HG03039 (cell line): ENCODE data around the gene MRGPRX2.

ENCODE experiments used
- ATAC-seq: cut with Tn5 transposase; IDR thresholded peaks from one replicate; pipeline ENCODE4 v1.9.1; 2021; ENCODE audit warnings: mild to moderate bottlenecking, moderate library complexity; ENCODE audit not compliant: unreplicated experiment

MRGPRX2 gene

GRCh38 chr11:19060629-19061028, at the start of gene MRGPRX2:
Gene MRGPRX2 (minus strand): TSS chr11:19060717. CDS start chr11:19056402, 4,315 bp downstream.
- no peak for ATAC-seq

GRCh38 chr11:19110295-19110694, 49.8 kb upstream of the MRGPRX2 start:
- ATAC-seq: no peak

DNA sequence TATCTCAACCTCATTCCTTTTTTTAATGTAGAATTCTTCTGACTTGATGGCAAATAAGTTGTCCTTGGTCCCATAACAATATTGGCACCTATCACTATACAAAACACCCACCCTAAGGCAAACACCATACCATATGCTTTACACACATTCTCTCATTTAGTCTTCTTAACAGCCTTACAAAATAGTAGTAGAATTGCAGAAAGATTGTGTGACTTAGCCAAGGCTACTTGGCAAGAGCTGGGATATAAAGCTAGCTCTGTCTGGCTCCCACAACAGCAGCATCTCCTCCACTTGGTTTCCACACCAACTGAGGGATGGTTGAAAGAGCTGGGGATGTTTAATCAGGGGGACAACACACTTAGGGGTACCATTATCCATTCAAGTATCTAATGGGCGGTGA, 46.6 kb upstream of the MRGPRX2 start:
- ATAC-seq: no peak

- ATAC-seq: no peak
Measured at GRCh38 chr11:19105011-19105410, 44.5 kb upstream of the MRGPRX2 start.

DNA sequence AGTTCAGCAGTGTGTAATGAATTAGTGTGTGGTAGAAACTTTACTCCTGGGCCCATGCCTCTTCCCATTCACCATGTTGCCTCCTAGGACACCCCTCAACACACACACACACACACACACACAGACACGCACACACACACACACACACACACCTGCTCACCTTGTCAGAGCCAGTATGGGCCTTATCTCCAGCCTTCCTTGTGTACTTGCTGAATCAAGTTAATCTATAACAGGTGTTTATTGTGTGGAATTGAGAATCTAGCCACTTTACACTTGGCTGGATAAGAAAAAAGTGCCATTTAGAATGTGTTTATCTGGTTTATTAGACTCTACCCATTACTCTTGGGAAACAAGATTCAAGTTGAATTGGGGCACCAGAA, 42.0 kb upstream of the MRGPRX2 start:
- ATAC-seq: no peak

DNA sequence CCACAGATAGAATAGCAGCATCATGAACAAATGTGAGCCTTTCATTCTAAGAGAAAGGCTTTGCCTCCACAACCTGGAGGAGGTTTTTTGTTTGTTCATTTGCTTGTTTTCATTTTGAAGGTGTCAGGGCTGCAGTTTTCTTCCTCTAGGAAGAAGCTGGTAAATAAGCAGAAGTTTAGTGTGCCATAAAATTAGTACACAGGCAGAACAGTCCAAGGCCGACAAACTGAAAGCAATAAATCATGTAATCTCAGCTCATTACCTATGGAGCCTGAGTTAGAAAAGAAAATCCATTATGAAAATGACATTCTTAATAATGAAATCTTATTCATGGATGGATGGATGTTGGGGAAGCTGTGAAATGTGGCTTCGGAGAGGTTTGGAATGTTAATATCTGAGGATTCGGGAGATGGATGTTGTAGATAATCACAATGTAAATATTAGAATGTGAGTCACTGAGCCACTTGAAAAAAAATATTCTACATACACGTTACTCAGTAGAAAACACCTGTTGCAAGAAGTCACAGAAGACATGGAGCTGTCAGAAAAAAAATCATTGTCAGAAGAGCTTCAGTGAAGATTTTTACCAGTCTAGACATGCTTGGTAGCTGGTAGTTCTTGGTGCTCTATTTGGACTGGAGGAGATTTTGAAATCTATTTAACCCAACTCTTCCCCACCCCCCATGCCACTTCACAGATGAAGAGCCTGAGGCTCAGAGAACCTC, 41.4 kb upstream of the MRGPRX2 start:
- ATAC-seq: no peak

DNA sequence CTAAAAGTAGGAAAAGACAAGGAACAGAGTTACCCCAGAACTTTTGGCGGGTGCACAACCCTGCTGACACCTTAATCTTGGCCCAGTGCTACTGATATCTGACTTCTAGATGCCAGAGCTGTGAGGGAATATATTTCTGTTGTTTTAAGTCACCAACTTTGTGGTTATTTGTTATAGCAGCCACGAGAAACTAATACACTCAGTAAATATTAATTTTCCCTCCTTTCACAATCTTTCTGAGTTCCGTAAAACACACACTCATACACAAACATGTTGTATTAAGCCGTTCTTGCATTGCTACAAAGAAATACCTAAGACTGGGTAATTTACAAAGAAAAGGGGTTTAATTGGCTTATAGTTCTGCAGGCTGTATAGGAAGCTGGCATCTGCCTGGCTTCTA, 40.4 kb upstream of the MRGPRX2 start:
- ATAC-seq: no peak

- no peak for ATAC-seq
Measured at GRCh38 chr11:19099093-19099492, 38.6 kb upstream of the MRGPRX2 start.

GRCh38 chr11:19094859-19095258, 34.3 kb upstream of the MRGPRX2 start:
- ATAC-seq: no peak

DNA sequence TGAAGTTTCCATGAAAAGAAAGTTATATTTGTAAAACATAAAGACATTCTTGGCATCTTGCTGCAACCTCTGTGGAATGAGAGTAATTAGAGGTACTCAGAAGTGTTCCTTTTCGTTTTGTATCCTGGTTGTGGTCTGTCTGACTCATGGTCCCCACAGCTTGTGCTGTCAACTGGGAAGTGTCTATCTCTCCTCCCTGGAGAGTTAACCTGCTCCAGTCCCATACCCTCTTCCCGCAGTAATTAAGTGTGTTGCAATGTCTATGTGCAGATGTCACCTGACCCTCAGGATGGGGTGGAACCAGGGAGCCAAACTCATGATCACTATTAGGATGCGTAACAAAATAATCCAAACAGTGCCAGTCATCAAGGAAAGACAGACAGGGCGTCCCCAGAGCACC, 33.5 kb upstream of the MRGPRX2 start:
- ATAC-seq: no peak

GRCh38 chr11:19092850-19093249, 32.3 kb upstream of the MRGPRX2 start:
- no peak for ATAC-seq

DNA sequence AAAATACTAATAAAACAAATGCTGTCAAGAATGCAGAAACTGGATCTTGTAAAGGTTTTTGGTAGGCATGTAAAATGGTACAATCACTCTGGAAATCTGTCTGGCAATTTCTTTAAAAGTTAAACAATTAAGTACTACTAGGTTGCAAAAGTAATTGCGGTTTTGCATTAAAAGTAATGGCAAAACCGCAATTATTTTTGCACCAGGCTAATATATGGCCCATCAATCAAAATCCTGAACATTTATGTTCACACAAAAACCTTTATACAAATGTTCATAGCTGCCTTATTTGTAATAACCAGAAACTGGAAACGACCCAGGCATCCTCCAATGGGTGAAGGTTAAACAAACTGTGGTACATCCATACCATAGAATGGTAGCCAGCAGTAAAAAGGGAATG, 31.8 kb upstream of the MRGPRX2 start:
- no peak for ATAC-seq

GRCh38 chr11:19091366-19091765, 30.8 kb upstream of the MRGPRX2 start:
- no peak for ATAC-seq

DNA sequence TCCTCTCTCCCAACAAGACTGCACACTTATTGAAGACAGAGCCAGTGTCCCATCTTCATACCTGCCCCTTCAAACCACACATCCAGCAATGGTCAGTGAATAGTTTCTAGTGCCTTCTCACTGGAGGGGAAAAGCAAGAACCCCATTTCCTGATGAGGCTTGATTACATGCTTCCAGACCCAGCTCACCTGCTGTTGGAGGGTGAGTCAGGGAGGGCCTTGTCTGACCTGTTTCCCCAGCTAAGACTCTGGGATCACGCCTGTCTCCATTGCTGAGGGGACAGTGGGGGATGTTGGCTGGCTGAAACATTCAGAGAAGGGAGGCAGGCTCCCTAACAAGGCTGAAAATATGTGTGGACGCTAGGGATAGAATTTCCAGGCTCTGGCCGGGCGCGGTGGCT, 28.9 kb upstream of the MRGPRX2 start:
- no peak for ATAC-seq

DNA sequence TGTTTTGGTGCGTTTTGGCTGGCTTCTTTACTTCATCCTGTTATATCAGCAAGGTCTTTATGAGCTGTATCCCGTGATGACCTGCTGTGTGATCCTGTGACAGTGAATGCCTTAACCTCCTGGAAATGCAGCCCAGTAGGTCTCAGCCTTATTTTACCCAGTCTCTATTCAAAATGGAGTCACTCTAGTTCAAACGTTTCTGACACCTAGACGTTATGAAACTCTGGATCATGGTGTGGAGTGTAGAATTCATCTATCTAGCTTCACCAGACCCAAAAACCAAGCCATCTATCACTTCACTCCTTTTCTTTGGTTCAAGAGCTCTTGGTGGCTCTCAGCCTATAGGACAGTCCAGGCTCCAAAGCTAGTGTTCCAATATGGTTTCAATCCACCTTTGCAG, 28.3 kb upstream of the MRGPRX2 start:
- ATAC-seq: no peak

- ATAC-seq: no peak
Measured at GRCh38 chr11:19087658-19088057, 27.1 kb upstream of the MRGPRX2 start.

DNA sequence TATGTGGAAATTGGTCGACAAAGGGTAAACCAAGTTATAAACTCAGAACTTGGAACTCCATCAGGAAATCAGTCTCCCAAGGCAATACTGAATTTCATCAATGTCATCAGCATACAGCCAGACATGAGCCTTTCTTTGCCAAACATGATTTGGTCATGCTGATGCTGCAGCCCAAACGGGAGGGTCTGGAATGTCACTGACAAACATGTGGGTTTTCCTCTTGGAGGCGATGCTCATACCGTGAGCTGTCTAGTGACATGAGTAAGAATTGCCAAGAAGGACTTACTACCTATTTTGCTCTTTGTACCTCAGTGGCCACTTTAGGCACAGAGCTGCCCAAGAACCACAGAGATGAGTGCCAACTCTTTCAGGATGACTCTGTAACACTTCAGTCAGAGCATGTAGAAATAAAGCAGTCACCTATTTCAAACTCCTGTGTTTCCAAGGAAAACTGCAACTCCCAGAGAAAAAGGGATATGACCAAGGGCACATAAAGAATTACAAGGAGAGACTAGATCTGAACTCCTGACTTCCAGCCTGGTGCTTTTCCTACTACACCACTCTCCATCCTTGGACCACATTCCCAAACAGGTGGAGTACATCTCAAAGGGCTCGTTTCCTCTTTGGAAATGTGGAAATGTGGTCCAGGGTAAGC, 24.3 kb upstream of the MRGPRX2 start:
- no peak for ATAC-seq

- no peak for ATAC-seq
Measured at GRCh38 chr11:19083166-19083565, 22.6 kb upstream of the MRGPRX2 start.

GRCh38 chr11:19080579-19080993, 20.1 kb upstream of the MRGPRX2 start:
- ATAC-seq: no peak

DNA sequence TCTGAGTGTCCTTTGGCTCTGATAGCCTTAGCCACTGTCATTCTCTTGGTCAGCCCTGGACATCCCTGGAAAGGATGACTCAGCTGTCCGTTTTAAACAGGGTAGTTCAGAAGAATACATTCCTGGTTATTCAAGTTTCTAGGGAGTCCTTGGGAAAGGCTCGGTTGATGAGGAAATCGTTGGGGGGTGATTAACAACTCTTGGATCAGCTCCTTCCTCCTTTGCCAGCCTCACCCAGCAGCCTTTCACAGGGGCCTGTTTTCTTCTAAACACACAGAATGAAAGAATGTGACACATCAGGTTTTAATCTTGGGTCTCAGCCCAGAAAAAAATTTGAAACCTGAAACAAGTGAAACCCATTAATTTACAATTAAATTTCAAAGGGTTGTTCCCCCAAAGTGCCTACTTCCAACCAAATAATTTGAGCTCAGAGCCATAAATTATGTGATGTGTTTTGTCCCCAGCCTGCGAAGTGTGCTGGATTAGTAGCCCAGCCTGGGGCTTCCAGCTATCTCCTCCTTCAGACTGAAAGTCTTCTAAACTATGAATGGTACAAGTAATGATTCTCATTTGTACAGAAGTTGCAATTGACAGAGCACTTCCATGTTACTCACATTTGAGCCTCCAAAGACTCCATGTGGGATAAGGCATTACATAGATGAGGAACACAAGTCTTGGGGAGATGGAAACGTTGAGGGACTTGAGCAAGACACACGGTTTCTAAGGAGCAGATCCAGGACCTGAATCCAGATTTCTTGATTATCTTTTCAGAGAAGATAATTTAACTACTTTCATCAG, 19.3 kb upstream of the MRGPRX2 start:
- ATAC-seq: no peak

DNA sequence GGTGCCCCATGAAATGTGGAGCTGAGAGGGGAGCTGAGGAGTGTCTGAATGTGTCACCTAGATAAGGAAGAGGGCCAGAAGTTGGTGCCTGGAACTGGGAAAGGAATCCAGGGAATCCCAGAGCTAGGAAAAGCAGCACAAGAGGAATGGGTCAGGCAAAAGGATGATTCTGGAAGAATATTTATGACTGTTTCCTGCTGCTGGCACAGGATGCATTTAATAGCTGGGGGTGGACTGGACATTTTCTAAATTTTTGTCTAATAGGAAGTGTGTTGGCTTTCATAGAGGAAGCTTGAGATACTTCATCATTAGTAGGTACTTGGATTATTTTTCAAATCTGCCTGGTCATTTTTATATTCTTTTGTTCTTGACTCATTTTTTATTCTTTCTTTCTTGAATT, 17.4 kb upstream of the MRGPRX2 start:
- no peak for ATAC-seq
